SKM-1 treated with dmso at 0.1 percent for 144 hours (cell line): ENCODE data around the gene BPNT1.

Experiments
- DNase-seq: peaks from one replicate; lab custom pipeline; 2025; ENCODE audit not compliant: unreplicated experiment; lab: John Stamatoyannopoulos, UW

BPNT1 gene

GRCh38 chr1:220012259-220012658, 77.3 kb downstream of the BPNT1 start:
- DNase-seq = no peak

- DNase-seq = no peak
Measured at GRCh38 chr1:220011620-220012019, 78.0 kb downstream of the BPNT1 start.
